HEK293 (cell line): ENCODE data around the gene ITGA11.

Source experiments
- CTCF ChIA-PET: fragments of 350-600 bp; formaldehyde crosslinking; extraction: SDS; loops from one replicate; lab custom pipeline; 2021; ENCODE audit warnings: antibody characterized with exemption; lab: Yijun Ruan, JAX
- POLR2A ChIA-PET: fragments of 300-600 bp; formaldehyde crosslinking; extraction: SDS; loops from one replicate; lab custom pipeline; 2020; ENCODE audit warnings: antibody characterized with exemption, inconsistent platforms; lab: Yijun Ruan, JAX
- H3K27ac ChIP-seq: fragments of 200-500 bp; sonication (Bioruptor generic); 2 replicates; pipeline ENCODE4 v1.5.1; 2014; ENCODE audit warnings: low read depth, low read length, control low read depth, inconsistent platforms; ENCODE audit errors: extremely low read depth
- H3K36me3 ChIP-seq, 2 experiments: fragments of 200-500 bp in 1 of 2; sonication (Bioruptor generic) in 1 of 2; 1 replicate in 1 of 2; 2 replicates in 1 of 2; pipeline ENCODE4 v1.5.1; 2014 to 2017; ENCODE audit warnings: inconsistent platforms in 2 of 2, low read length in 2 of 2; ENCODE audit not compliant: control insufficient read depth in 2 of 2, insufficient read depth in 1 of 2
- H3K4me1 ChIP-seq: fragments of 200-500 bp; sonication (Bioruptor generic); 2 replicates; pipeline ENCODE4 v1.5.1; 2014; ENCODE audit warnings: mild to moderate bottlenecking, low read length, inconsistent platforms; ENCODE audit not compliant: control insufficient read depth, insufficient read depth
- H3K4me3 ChIP-seq: 2 replicates; pipeline ENCODE4 v1.5.1; 2011; ENCODE audit warnings: low read depth, mild to moderate bottlenecking, control low read depth, low read length, moderate library complexity
- H3K9me3 ChIP-seq: fragments of 200-500 bp; sonication (Bioruptor generic); 2 replicates; pipeline ENCODE4 v1.5.1; 2014; ENCODE audit warnings: low read depth, low read length, inconsistent platforms; ENCODE audit not compliant: control insufficient read depth, insufficient read depth
- GLI2 ChIP-seq: fragments of 450-650 bp; formaldehyde crosslinking; IDR thresholded peaks from 2 replicates; pipeline ENCODE4; 2017; ENCODE audit warnings: missing biosample characterization, missing genetic modification characterization, low read depth, borderline replicate concordance
- SP2 ChIP-seq: fragments of 450-650 bp; formaldehyde crosslinking; IDR thresholded peaks from 2 replicates; pipeline ENCODE4 v1.5.1; 2016; ENCODE audit warnings: missing biosample characterization, missing genetic modification characterization
- ZBTB17 ChIP-seq: fragments of 450-650 bp; formaldehyde crosslinking; IDR thresholded peaks from 2 replicates; pipeline ENCODE4 v1.5.1; 2016; ENCODE audit warnings: missing biosample characterization, missing genetic modification characterization
- ZNF23 ChIP-seq: fragments of 450-650 bp; formaldehyde crosslinking; IDR thresholded peaks from 2 replicates; pipeline ENCODE4 v1.5.1; 2016; ENCODE audit warnings: missing biosample characterization, missing genetic modification characterization, borderline replicate concordance
- ZNF266 ChIP-seq: fragments of 450-650 bp; formaldehyde crosslinking; IDR thresholded peaks from 2 replicates; pipeline ENCODE4 v1.5.1; 2016; ENCODE audit warnings: missing biosample characterization, missing genetic modification characterization, low read depth
- ZNF280D ChIP-seq: fragments of 450-650 bp; formaldehyde crosslinking; IDR thresholded peaks from 2 replicates; pipeline ENCODE4 v1.5.1; 2016; ENCODE audit warnings: missing biosample characterization, missing genetic modification characterization
- ZNF341 ChIP-seq: fragments of 450-650 bp; formaldehyde crosslinking; IDR thresholded peaks from 2 replicates; pipeline ENCODE4; 2016; ENCODE audit warnings: low read depth, missing biosample characterization, missing genetic modification characterization
- ZNF530 ChIP-seq: fragments of 450-650 bp; formaldehyde crosslinking; IDR thresholded peaks from 2 replicates; pipeline ENCODE4 v1.5.1; 2016; ENCODE audit warnings: low read depth, missing biosample characterization, missing genetic modification characterization
- ZNF571 ChIP-seq: fragments of 450-650 bp; formaldehyde crosslinking; IDR thresholded peaks from 2 replicates; pipeline ENCODE4 v1.5.0; 2017; ENCODE audit warnings: missing biosample characterization, missing genetic modification characterization
- ZNF747 ChIP-seq: fragments of 450-650 bp; formaldehyde crosslinking; IDR thresholded peaks from 2 replicates; pipeline ENCODE4 v1.5.1; 2016; ENCODE audit warnings: missing biosample characterization, missing genetic modification characterization
- ZNF785 ChIP-seq: fragments of 450-650 bp; formaldehyde crosslinking; IDR thresholded peaks from 2 replicates; pipeline ENCODE4 v1.5.1; 2016; ENCODE audit warnings: missing biosample characterization, missing genetic modification characterization
- ZNF843 ChIP-seq: fragments of 450-650 bp; formaldehyde crosslinking; IDR thresholded peaks from 2 replicates; pipeline ENCODE4 v1.5.1; 2016; ENCODE audit warnings: missing biosample characterization, missing genetic modification characterization
- ZSCAN30 ChIP-seq: fragments of 450-650 bp; IDR thresholded peaks from 2 replicates; pipeline ENCODE4 v1.5.1; 2018; ENCODE audit warnings: missing biosample characterization, mild to moderate bottlenecking, missing genetic modification characterization, moderate library complexity
- ZXDB ChIP-seq: fragments of 450-650 bp; formaldehyde crosslinking; IDR thresholded peaks from 2 replicates; pipeline ENCODE4 v1.5.1; 2016; ENCODE audit warnings: missing biosample characterization, missing genetic modification characterization
- TF ChIP-seq, protein P1 (sequence below): fragments of 450-650 bp; formaldehyde crosslinking; IDR thresholded peaks from 2 replicates; pipeline ENCODE4 v1.5.1; 2016; ENCODE audit warnings: missing biosample characterization, missing genetic modification characterization, borderline replicate concordance
- TF ChIP-seq, protein P2 (sequence below): fragments of 450-650 bp; formaldehyde crosslinking; IDR thresholded peaks from 2 replicates; pipeline ENCODE4 v1.5.1; 2017; ENCODE audit warnings: missing biosample characterization, missing genetic modification characterization
- TF ChIP-seq, protein P3 (sequence below): fragments of 450-650 bp; formaldehyde crosslinking; IDR thresholded peaks from 2 replicates; pipeline ENCODE4 v1.5.0; 2017; ENCODE audit warnings: missing biosample characterization, missing genetic modification characterization, borderline replicate concordance

The ITGA11 gene

DNA sequence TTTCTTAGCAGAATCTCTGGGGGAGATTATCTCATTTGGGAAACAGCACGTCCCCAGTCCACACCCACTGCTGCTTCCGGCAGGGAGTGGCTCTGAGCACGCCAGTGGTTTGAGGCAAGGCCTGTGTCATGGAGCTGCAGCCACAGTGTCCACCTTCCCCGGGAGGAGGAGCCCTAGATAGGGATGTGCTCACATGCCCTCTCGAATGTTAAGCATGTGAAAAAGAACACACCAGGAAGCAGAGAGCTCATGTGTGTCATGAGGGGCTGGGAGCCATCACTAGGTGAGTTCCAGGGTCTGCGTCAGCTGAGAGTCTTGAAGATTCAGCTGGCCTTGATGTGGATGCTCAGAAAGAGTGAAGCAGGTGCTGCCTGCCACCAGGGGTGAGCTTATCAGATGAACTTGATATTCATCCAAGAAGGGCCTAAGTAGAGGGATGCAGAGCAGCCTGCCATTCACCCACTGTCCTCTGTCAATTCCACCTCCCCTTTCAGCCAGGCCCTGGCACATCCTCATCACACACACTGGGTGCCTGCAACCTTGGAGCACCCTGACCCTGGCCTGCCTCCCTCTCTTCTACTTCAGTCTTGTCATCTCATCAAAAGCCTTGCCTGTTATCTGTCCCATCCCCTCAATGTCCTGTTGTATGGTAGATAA is 16.3 kb downstream of the ITGA11 start:
- H3K36me3 ChIP-seq = no peaks in the 10 kb centered on the region
- no peak overlapping the region for H3K27ac ChIP-seq
- CTCF ChIA-PET = interaction anchor here (0.5 to 0.8 kb wide), 4 partner anchors 48 to 144 kb away, joined by 3 to 5 read pairs (median 4); no protein-coding TSS in a partner anchor
- H3K4me1 ChIP-seq = peaks cover 5% of the 10 kb centered on the region; the same call in 1 of the 2 replicates
- no peak overlapping the region for H3K4me3 ChIP-seq
- no peak for TF ChIP-seq ZNF530
- no peak for TF ChIP-seq ZNF280D (tag by site-specific recombination)
- TF ChIP-seq ZNF747 (tag by site-specific recombination) = no peak
- no peak for TF ChIP-seq ZNF266 (tag by site-specific recombination)
- TF ChIP-seq ZBTB17 (tag by site-specific recombination) = no peak
- TF ChIP-seq ZNF843 (tag by site-specific recombination) = no peak
- TF ChIP-seq ZXDB = no peak
- TF ChIP-seq, protein P1, sequence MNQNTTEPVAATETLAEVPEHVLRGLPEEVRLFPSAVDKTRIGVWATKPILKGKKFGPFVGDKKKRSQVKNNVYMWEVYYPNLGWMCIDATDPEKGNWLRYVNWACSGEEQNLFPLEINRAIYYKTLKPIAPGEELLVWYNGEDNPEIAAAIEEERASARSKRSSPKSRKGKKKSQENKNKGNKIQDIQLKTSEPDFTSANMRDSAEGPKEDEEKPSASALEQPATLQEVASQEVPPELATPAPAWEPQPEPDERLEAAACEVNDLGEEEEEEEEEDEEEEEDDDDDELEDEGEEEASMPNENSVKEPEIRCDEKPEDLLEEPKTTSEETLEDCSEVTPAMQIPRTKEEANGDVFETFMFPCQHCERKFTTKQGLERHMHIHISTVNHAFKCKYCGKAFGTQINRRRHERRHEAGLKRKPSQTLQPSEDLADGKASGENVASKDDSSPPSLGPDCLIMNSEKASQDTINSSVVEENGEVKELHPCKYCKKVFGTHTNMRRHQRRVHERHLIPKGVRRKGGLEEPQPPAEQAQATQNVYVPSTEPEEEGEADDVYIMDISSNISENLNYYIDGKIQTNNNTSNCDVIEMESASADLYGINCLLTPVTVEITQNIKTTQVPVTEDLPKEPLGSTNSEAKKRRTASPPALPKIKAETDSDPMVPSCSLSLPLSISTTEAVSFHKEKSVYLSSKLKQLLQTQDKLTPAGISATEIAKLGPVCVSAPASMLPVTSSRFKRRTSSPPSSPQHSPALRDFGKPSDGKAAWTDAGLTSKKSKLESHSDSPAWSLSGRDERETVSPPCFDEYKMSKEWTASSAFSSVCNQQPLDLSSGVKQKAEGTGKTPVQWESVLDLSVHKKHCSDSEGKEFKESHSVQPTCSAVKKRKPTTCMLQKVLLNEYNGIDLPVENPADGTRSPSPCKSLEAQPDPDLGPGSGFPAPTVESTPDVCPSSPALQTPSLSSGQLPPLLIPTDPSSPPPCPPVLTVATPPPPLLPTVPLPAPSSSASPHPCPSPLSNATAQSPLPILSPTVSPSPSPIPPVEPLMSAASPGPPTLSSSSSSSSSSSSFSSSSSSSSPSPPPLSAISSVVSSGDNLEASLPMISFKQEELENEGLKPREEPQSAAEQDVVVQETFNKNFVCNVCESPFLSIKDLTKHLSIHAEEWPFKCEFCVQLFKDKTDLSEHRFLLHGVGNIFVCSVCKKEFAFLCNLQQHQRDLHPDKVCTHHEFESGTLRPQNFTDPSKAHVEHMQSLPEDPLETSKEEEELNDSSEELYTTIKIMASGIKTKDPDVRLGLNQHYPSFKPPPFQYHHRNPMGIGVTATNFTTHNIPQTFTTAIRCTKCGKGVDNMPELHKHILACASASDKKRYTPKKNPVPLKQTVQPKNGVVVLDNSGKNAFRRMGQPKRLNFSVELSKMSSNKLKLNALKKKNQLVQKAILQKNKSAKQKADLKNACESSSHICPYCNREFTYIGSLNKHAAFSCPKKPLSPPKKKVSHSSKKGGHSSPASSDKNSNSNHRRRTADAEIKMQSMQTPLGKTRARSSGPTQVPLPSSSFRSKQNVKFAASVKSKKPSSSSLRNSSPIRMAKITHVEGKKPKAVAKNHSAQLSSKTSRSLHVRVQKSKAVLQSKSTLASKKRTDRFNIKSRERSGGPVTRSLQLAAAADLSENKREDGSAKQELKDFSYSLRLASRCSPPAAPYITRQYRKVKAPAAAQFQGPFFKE (tag by site-specific recombination) = no peak
- no peak for TF ChIP-seq ZSCAN30 (tag by site-specific recombination)
- no peak for TF ChIP-seq ZNF785 (tag by site-specific recombination)
- TF ChIP-seq ZNF571 (tag by site-specific recombination) = no peak
- TF ChIP-seq, protein P2, sequence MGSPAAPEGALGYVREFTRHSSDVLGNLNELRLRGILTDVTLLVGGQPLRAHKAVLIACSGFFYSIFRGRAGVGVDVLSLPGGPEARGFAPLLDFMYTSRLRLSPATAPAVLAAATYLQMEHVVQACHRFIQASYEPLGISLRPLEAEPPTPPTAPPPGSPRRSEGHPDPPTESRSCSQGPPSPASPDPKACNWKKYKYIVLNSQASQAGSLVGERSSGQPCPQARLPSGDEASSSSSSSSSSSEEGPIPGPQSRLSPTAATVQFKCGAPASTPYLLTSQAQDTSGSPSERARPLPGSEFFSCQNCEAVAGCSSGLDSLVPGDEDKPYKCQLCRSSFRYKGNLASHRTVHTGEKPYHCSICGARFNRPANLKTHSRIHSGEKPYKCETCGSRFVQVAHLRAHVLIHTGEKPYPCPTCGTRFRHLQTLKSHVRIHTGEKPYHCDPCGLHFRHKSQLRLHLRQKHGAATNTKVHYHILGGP = no peak
- no peak for TF ChIP-seq ZNF23 (tag by site-specific recombination)
- TF ChIP-seq ZNF341 = no peak
- TF ChIP-seq, protein P3, sequence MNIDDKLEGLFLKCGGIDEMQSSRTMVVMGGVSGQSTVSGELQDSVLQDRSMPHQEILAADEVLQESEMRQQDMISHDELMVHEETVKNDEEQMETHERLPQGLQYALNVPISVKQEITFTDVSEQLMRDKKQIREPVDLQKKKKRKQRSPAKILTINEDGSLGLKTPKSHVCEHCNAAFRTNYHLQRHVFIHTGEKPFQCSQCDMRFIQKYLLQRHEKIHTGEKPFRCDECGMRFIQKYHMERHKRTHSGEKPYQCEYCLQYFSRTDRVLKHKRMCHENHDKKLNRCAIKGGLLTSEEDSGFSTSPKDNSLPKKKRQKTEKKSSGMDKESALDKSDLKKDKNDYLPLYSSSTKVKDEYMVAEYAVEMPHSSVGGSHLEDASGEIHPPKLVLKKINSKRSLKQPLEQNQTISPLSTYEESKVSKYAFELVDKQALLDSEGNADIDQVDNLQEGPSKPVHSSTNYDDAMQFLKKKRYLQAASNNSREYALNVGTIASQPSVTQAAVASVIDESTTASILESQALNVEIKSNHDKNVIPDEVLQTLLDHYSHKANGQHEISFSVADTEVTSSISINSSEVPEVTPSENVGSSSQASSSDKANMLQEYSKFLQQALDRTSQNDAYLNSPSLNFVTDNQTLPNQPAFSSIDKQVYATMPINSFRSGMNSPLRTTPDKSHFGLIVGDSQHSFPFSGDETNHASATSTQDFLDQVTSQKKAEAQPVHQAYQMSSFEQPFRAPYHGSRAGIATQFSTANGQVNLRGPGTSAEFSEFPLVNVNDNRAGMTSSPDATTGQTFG (tag by site-specific recombination) = no peak
- no peak for TF ChIP-seq GLI2 (tag by site-specific recombination)
- TF ChIP-seq SP2 (tag by site-specific recombination) = no peak
- POLR2A ChIA-PET = no interaction called here
- no peaks in the 10 kb centered on the region for H3K9me3 ChIP-seq
